ENCODE results near the gene NUDT16L1.

NUDT16L1 gene

DNA sequence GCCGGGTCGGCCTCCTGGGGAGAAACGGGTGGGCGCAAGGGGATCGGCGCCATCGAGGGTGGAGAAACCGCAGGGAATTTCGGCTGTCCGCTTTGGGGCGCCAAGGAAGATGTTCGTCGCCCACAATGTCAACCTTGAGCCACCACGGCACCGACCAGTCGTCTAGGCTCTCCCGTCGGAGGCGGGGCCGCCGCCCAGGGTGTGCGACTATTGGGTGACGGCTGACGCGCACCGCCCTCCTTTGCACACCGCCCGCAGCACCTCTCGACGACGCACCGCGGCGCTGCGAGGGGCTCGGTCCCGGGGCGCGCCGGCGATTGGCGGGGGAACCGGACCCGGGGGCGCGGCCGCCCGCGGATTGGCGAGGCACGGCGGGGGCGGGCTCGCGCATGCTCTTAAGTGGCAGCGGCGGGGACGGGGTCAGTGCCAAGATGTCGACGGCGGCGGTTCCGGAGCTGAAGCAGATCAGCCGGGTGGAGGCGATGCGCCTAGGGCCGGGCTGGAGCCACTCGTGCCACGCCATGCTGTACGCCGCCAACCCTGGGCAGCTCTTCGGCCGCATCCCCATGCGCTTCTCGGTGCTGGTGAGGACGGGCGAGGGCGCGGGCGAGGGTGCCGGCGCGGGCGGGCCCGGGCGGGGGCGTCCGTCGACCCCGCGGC, at the start of gene NUDT16L1:
Gene NUDT16L1 (plus strand): TSS at position 267 of the 660 bp plus-strand sequence. CDS start 165 bp downstream, at position 432.
- peak; percentile 96 for DNase-seq (ENCODE audit: low read depth in 2 of 2)

DNA sequence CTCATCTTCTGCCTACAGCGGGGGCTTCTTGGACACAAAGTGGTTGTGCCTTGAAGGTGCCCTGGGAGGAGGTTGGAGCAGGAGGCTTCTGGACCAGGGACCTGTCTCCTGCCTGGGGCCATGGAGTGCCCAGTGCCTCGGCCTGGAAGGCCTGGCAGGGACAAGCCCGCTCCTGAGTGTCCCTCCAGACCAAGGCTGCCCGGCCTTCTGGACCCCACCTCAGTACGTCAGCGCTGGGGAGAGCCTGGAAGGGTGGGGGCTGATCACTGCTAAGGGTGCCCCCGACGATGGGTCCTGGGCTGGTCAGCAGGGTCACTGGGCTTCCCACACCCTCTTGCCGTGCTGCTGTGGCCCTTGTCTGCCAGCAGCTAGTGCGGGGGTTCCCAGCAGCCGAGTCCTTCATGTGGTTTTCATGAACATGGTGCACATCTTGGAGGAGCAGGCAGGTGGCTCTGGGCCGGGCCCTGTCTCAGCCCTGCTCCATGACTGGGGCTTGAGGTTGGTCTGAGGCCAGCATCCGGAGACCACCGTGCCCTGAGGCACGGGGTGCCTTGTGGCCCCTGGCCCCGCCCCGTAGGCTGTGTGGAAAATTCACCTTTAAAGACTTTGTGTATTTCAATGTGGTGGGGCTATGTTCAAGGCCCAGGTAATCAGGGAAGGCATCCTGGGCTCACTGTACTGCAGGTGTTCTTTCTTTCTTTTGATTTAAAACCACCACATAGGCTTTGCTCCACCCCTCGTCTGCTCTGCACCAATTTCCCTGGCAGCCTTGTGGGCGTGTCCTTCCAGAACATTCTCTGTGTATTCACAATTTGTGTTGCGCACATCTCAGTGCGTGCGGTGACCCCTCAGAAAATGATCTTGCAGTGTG, 46.4 kb upstream of the NUDT16L1 start:
- no peak for DNase-seq (ENCODE audit: low read depth in 2 of 2)

DNA sequence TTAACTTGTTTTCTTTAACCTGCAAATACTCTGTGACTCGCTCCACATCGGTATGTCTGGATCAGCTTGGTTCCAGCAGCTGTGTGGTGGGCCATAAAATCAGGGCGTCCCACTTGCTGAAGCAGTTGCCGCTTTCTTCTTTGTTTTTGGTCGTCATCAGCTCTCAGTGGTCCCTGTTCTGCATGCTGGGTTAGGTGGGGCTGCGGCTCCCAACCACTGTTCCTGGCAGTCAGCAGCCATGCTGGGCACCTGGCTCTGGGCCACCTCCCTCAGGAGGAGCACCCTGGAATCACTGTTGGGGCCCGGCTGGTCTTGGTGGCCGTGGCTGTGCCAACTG, 45.8 kb upstream of the NUDT16L1 start:
- no peak for DNase-seq (ENCODE audit: low read depth in 2 of 2)

DNA sequence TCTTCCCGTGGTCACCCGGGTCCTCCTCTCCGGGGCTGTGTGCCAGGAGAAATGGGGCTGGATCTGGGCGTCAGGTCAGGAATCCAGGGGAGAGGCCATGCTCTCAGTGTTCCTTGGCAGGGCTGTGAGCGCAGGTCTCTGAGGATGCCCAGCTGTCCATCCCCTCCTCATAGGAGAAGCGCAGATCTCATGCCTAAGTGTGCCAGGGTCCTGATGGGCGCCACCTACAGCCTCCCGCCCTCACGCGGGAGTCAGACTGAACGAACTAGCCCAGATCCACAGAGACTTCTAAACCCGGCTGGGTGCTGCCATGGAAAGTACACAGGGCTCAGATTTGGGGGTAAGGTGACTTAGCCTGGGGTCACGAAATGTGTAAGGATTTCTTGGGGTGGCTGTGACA, 44.4 kb upstream of the NUDT16L1 start:
- no peak for DNase-seq (ENCODE audit: low read depth in 2 of 2)

DNA sequence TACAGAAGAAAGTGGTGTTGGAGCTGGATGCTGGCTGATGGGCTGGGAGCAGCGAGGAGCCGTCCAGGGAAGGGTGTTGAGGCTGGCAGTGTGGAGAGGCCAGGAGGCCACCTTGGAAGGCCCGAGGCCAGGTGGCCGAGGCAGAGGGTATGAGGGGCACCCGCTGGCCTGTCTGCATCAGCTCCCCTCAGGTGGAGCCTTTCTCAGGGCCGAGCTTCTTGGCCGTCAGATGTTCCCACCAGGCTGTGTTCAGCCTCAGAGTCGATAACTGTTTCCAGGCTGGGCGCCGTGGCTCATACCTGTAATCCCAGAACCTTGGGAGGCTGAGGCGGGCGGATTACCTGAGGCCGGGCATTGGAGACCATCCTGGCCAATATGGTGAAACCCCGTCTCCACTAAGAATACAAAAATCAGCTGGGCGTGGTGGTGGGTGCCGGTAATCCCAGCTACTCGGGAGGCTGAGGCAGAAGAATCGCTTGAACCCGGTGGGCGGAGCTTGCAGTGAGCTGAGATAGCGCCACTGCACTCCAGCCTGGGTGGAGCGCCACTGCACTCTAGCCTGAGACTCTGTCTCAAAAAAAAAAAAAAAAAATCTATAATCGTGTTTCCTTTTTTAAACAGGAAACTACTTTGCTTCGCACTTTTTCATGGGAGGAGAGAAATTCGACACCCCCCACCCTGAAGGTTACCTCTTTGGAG, 43.5 kb upstream of the NUDT16L1 start:
- no peak for DNase-seq (ENCODE audit: low read depth in 2 of 2)

DNA sequence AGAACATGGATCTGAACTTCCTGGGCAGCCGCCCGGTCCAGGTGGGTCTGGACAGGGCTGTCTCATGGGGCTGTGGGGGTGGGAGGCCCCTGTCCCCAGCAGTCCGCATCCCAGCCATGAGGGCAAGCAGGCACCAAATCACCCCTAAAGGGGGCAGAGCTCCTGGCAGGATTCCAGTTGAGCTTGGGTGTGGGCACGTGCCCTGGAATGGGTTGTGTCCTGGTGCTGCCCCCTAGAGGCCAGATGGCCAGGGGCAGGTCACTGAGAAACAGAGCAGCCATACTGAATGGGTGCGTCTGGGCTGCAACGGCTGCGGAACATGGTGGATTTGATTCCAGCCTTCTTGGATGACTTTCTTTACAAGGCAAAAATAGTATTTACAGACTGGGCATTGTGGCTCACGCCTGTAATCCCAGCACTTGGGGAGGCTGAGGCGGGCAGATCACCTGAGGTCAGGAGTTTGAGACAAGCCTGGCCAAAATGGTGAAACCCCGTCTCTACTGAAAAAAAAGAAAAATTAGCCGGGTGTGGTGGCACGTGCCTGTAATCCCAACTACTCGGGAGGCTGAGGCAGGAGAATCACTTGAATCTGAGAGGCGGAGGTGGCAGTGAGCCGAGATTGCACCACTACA, 42.8 kb upstream of the NUDT16L1 start:
- DNase-seq (ENCODE audit: low read depth in 2 of 2) = peak; percentile 76 to 80

DNA sequence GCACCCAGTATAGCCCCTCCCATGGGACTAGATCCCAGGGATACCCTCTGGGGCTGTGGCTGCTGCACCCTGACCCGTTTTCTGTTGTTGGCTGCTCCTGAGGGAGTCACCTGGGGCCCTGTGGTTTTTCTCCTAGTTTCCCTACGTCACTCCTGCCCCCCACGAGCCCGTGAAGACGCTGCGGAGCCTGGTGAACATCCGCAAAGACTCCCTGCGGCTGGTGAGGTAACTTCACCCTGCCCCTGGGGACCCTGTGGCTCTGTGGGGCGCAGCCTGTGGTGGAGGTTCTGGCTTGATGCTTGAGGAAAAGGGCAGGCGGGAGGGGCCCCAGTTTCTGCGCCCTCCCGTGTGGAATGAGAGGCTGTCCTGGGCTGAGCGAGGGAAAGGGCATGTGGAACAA, 41.5 kb upstream of the NUDT16L1 start:
- no peak for DNase-seq (ENCODE audit: low read depth in 2 of 2)

DNA sequence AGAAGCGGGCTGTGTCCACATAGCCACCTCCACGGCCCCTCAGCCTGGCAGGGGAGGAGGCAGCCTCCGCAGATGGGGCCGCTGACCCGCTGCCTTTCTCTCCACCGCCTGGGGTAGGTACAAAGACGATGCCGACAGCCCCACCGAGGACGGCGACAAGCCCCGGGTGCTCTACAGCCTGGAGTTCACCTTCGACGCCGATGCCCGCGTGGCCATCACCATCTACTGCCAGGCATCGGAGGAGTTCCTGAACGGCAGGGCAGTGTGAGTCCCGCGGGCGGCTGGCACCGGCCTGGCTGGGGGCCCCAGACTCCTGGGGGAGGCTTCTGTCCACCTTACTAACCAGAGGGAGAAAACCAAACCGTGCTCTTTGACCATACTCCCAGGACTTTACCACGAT, 40.8 kb upstream of the NUDT16L1 start:
- DNase-seq (ENCODE audit: low read depth in 2 of 2) = no peak

DNA sequence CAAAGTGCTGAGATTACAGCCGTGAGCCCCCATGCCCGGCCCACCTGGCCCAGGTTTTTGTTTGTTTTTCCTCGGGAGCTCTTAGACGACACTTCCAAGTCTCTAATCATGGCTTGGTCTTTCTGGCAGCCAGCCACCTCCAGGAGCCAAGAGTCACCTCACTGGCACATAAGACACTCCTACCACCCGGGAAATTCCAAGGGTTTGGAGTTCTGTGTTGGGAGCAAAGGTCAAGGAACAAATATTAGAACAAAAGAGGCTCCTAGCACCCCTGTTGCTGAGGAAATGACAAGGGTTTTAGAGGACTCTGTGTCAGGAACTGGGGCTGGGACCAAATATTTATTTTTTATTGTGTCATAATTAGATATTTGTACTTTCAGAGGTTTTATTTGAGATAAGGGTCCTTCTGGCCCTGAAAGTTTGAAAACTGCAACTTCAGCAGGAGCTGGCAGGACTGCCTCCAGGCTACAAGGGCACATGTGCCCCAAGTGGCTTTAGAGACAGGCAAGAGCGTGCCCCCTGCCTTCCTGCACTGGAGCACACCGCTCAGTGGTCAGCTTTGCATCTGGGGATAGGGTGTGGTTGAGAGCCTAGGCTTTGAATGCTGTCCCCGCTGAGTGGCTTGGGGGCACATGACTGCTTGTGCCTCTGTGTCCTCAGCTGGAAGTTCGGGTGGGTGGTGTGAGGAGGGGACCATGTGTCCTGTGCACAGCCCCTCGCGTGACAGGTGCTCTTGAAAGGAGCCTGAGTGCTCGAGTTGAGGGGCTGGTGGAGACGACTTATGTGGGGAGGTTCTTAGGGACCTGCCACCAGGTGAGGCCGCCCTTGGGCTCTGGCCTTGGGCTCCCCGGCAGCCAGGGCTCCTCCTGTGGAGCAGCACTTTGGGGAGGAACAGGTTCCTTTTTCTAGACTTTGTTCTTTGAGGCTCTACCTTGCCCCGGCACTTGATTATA, 39.1 kb upstream of the NUDT16L1 start:
- DNase-seq (ENCODE audit: low read depth in 2 of 2) = no peak

DNA sequence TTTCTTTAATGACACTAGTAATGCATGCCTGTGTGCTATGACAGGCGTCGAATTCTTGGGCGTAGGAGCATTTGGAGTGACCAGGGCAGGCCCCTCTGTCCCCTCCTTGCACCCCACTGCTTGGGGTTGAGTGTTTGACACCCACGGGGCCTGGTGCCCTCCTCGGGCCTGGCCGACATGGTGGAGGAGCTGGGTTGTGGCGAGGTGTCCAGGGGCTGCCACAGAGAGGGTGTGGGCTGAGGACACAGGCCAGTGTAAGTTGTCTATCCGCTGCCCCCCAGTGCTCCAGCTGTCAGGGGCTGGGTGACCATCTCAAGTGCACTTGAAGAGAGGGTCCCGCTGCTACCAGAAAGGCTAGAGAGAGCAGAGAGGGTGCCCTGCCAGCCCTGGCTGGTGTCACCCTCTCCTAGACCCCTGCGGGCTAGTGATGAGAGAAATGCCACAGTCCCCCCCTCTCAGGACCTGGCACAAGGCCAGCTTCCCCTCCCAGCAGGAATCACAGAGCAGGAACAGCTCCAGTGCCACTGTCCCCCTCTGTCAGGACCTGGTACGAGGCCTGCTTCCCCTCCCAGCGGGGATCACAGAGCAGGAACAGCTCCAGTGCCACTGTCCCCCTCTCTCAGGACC, 38.3 kb upstream of the NUDT16L1 start:
- no peak for DNase-seq (ENCODE audit: low read depth in 2 of 2)

DNA sequence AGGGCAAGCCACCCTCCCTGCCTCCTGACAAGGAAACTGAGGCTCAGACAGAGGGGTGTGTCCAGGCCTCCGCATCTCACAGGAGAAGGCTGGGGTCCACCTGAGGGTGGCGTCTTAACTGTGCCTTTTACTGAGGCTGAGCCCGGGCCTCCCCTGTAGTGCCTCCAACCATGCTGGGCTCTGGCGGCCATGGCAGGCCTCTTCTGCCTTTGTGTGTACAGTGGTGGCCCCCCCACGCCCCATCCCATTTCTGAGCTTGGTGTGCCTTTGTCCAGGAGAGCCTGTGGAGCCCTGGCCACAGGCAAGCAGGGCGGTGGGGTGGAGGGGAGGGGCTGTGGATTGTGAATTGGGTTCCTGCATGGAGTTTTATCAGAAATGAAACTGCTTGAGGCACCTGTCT, 37.6 kb upstream of the NUDT16L1 start:
- no peak for DNase-seq (ENCODE audit: low read depth in 2 of 2)

DNA sequence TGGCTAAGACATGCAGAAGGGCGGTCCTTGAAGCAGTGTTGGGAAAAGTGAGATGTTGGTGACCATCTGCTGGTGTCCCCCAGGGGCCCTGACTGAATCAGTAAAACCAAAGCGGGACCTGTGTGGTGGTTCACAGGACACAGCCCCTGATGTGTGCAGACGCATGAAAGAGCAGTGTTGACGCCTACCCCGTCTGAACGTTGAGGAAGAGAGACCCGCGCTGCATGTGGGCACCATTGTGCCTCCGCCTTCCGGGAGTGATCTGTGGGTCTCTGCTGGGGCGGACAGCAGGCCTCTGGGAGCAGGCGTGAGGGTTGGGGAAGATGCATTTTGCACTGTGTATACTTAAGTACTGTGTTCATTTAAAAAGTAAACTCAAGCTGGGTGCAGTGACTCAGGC, 37.1 kb upstream of the NUDT16L1 start:
- no peak for DNase-seq (ENCODE audit: low read depth in 2 of 2)

DNA sequence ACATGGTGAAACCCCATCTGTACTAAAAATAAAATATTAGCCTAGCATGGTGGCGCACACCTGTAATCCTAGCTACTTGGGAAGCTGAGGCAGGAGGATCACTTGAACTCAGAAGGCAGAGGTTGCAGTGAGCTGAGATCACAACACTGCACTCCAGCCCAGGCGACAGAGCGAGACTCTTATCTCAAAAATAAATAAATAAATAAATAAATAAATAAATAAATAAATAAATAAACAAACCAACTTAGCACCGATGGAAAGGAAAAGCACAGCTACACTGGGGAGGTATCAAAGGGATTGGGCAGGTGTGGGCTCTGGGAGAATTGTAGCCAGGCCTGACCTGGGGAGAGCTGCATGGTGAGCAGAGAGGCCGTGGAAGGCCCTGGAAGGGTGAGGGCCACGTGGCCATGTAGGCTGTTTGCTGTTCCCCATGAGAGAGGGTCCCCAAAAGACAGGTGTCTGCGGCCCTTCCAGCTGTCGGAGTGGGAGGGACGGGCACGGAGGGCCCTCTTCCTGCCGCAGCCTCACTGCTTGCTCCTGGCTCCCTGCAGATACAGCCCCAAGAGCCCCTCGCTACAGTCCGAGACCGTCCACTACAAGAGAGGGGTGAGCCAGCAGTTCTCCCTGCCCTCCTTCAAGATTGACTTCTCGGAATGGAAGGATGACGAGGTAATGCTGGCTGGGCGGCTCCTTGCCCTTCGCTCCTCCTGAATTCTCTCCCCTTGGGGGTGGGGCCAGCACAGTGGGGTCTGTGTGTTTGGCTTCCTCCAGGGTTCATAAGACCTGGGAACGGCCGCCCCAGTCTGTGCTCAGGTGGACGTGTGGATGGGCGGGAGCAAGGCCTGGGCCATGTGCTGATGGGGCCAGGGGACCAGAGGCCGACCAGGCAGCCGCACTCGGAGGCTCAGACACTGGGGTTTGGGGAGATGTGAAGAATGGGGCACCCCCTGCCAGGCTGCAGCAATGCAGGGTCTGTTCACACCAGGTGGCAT, 36.4 kb upstream of the NUDT16L1 start:
- DNase-seq (ENCODE audit: low read depth in 2 of 2) = no peak

DNA sequence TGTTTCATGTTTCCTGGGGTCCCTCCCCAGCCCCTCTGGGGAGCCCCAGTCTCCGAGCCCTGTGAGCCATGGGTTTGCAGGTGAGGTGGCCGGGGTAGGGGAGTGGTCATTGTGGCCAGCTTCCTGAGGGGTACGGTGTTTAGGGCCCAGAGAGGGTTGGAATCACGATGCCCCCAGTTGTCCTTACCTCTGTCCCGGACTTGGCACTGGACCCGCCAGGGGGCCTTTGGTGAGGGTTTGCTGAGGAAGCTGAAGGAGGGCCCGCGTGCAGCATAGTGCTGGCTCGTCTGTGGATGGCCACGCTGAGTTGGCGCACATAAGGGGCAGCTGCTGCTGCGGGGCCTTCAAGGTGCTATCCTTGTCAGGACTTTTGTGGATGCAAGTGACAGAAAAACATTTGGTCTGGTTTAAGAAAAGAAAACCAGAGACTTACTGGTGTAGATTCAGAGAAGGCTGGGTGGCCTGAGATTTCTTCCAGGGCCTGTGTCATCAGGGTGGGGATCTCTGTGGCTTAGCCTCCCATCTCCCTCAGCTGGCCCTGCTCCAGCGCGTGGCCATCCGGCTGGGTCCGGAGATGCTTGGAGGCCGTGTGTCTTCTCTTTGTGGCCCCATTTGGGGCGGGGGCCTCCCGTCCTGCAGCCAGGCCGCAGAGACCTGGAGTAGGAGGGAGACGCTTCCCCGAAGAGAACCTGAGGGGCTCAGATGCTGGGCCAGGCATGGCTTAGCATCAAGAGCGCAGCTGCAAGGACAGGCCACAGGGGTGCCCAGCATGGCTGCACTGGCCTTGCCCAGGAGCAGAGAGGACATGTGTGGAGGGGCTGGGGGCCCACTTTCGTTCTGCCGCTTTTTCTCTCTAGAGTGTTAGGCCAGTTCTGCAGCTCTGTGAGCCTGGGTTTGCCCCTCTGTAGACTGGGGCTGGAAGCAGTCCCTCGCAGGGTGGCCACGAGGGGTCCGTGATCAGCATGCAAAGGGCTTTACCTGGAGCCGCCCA, 33.7 kb upstream of the NUDT16L1 start:
- DNase-seq (ENCODE audit: low read depth in 2 of 2) = no peak

DNA sequence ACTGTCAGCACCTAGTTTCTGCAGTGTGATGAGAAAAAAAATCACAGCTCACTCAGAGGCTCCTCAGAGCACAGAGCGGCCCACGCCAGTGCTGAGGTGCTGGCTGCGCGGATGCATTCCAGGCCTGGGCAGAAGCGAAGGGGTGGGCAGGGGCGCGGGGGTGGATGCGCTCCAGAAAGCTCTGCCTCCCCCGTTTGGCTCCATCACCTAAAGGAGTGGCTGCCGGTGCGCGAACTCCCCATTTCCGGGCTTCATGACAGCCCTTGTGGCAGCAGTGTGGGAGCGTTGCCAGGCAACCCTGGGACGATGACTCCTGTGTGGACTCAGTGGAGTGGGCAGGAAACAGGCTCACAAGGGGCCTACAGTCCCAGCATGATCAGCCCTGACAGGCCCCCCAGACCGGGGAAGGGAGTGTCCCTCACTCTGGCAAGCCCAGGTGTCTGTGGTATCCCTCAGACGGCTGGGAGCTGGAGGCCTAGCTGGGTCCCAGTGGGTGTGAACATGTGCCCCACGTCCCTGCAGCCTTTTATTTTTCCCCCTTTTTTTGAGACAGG, 32.8 kb upstream of the NUDT16L1 start:
- peak; percentile 67 to 68 for DNase-seq (ENCODE audit: low read depth in 2 of 2)

DNA sequence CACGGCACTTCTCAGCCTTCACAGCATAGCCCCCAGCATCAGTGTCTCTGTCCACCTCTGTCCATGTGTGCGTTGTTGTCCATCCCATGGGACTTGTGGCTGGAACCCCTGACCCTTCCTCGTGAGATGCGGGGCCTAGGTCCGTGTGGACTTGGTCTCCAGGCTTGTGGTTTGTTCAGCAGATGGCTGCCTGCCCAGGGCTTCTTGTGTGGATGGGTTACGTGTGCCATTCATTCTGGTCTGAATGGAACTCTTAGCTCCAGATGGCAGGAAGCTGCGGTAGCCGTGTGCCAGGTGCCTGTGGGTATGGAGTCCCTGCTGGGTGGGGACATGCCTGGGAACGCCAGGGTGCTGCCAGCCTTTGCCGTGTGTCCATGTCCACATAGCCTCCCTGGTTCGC, 31.7 kb upstream of the NUDT16L1 start:
- DNase-seq (ENCODE audit: low read depth in 2 of 2) = no peak

DNA sequence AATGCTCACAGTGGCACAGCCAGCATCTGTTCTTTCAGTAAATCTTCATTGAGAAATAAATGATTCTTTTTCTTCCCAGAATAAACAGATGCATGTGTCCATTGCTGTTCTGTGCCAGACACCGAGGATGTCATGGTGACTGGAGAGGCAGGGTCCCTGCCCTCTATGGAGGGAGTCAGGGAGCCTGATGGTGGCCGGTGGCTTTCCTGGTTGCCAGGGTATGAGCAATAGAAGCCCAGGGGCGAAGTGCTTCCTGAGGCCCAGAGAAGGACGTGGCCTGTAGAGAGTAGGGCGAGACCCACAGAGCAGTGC, 29.9 kb upstream of the NUDT16L1 start:
- no peak for DNase-seq (ENCODE audit: low read depth in 2 of 2)

Data from stimulated activated CD4-positive, alpha-beta T cell treated with anti-CD3 and anti-CD28 coated beads, Interleukin-4, amount 100 ng/mL, for 48 hours (primary cell).